ENCODE results near the gene PRSS53.

The PRSS53 gene

GRCh38 chr16:31085873-31086628, 2.7 kb downstream of the PRSS53 start:
- no peak overlapping the region for H3K4me3 ChIP-seq (replicated peaks; ENCODE audit: low read depth, low read length)
- TF ChIP-seq CTCF (IDR thresholded peaks at IDR 0.05; ENCODE audit: low read length, missing control alignments): no peak
- DNase-seq (ENCODE audit: low read depth): no peak

GRCh38 chr16:31085411-31085810, 3.3 kb downstream of the PRSS53 start:
- no peak overlapping the region for H3K4me3 ChIP-seq (replicated peaks; ENCODE audit: low read depth, low read length)
- no peak for DNase-seq (ENCODE audit: low read depth)
- no peak for TF ChIP-seq CTCF (IDR thresholded peaks at IDR 0.05; ENCODE audit: low read length, missing control alignments)

GRCh38 chr16:31084584-31085302, 4.0 kb downstream of the PRSS53 start:
- DNase-seq (ENCODE audit: low read depth): no peak
- TF ChIP-seq CTCF (IDR thresholded peaks at IDR 0.05; ENCODE audit: low read length, missing control alignments): no peak
- no peak overlapping the region for H3K4me3 ChIP-seq (replicated peaks; ENCODE audit: low read depth, low read length)

GRCh38 chr16:31083981-31084380, 4.8 kb downstream of the PRSS53 start:
- H3K4me3 ChIP-seq (replicated peaks; ENCODE audit: low read depth, low read length): no peak overlapping the region
- no peak for DNase-seq (ENCODE audit: low read depth)
- TF ChIP-seq CTCF (IDR thresholded peaks at IDR 0.05; ENCODE audit: low read length, missing control alignments): no peak

GRCh38 chr16:31083556-31083955, 5.2 kb downstream of the PRSS53 start:
- DNase-seq (ENCODE audit: low read depth): no peak
- TF ChIP-seq CTCF (IDR thresholded peaks at IDR 0.05; ENCODE audit: low read length, missing control alignments): no peak
- no peak overlapping the region for H3K4me3 ChIP-seq (replicated peaks; ENCODE audit: low read depth, low read length)

- no peak for DNase-seq (ENCODE audit: low read depth)
- H3K4me3 ChIP-seq (replicated peaks; ENCODE audit: low read depth, low read length): no peak overlapping the region
Observed at GRCh38 chr16:31083081-31083480, 5.7 kb downstream of the PRSS53 start.

More at GRCh38 chr16:31083081-31083480, 5.7 kb downstream of the PRSS53 start:
- TF ChIP-seq CTCF (IDR thresholded peaks at IDR 0.05; ENCODE audit: low read length, missing control alignments): no peak

Data from fibroblast of pulmonary artery (primary cell).